Prostate gland (tissue), 2 donors: ENCODE results near the gene CRISPLD2.

Experiments
- POLR2A ChIP-seq: fragments of 450-650 bp; IDR thresholded peaks from one replicate; pipeline ENCODE4 v1.6.1; 2016; ENCODE audit warnings: antibody characterized with exemption, mild to moderate bottlenecking
- POLR2AphosphoS5 ChIP-seq: sonication (generic); formaldehyde crosslinking; IDR thresholded peaks from one replicate; pipeline ENCODE4 v1.6.1; 2017; ENCODE audit warnings: antibody characterized with exemption
- TF ChIP-seq, protein P1 (sequence below), 4 experiments: fragments of 200-600 bp in 2 of 4; fragments of 450-650 bp in 2 of 4; sonication (generic) in 2 of 4; IDR thresholded peaks; 1 replicate in 3 of 4; 2 replicates in 1 of 4; pipeline ENCODE4 v1.5.1; 2016 to 2019; ENCODE audit warnings: antibody characterized with exemption in 4 of 4, mild to moderate bottlenecking in 2 of 4, moderate library complexity in 2 of 4

DNA sequence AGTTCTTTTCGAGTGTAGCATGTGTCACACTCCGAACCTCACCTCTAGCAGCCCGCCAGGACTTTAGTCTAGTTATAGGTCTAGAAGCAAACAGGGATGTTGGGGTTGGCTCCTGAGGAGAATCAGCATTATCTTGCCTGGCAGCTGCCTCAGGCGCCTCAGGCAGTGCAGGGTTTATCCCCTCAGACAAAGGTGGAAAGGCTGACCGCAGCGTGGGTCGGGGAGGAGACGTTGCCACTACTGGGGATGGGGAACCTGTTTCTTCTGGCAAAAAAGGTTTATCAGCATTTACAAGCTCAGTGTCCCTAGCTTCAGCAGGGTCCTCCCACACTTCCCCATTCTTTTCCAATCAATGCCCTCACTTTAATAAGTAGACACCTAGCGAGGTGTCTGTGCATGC lies 40.6 kb downstream of the CRISPLD2 start:
- no peak for TF ChIP-seq POLR2A
- TF ChIP-seq, protein P1, sequence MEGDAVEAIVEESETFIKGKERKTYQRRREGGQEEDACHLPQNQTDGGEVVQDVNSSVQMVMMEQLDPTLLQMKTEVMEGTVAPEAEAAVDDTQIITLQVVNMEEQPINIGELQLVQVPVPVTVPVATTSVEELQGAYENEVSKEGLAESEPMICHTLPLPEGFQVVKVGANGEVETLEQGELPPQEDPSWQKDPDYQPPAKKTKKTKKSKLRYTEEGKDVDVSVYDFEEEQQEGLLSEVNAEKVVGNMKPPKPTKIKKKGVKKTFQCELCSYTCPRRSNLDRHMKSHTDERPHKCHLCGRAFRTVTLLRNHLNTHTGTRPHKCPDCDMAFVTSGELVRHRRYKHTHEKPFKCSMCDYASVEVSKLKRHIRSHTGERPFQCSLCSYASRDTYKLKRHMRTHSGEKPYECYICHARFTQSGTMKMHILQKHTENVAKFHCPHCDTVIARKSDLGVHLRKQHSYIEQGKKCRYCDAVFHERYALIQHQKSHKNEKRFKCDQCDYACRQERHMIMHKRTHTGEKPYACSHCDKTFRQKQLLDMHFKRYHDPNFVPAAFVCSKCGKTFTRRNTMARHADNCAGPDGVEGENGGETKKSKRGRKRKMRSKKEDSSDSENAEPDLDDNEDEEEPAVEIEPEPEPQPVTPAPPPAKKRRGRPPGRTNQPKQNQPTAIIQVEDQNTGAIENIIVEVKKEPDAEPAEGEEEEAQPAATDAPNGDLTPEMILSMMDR (IDR thresholded peaks at IDR 0.05), result no peak
- no peak for TF ChIP-seq POLR2AphosphoS5
